HCT116 (cell line): ENCODE data around the gene TMPRSS11E. TPM values are rescaled to one million over a fixed set of nuclear protein-coding genes. Genes with fewer than 3 reads are reported as not detected.

Experiments
- ATAC-seq: fragments of 200-7000 bp; cut with Tn5 transposase; 2 replicates; pipeline ENCODE4 v1.9.1; 2020; ENCODE audit warnings: mild to moderate bottlenecking, moderate library complexity
- BruUV-seq: library from RNA; stranded (reverse); fragments of 400-500 nt; replicated peaks from 2 replicates; lab custom pipeline; 2021; lab: Mats Ljungman, UMichigan
- CTCF ChIA-PET: fragments of 300-600 bp; sonication (Branson Sonifier 250); formaldehyde crosslinking; loops from one replicate; lab custom pipeline; 2021; ENCODE audit warnings: antibody characterized with exemption; lab: Charles Lee
- POLR2A ChIA-PET: fragments of 300-600, 350-600 bp; sonication (Branson Sonifier 250); formaldehyde crosslinking; loops from one replicate; lab custom pipeline; 2021; ENCODE audit warnings: antibody characterized with exemption; lab: Charles Lee
- RAD21 ChIA-PET, 2 experiments: fragments of 300-600 bp; sonication (Branson Sonifier 250); formaldehyde crosslinking; loops; one replicate each; lab custom pipeline; 2023; ENCODE audit warnings: low total read pairs in 2 of 2; ENCODE audit not compliant: uncharacterized antibody in 2 of 2, unreplicated experiment in 2 of 2, low non-redundant PET in 1 of 2; lab: Charles Lee
- DNase-seq: peaks from one replicate; pipeline ENCODE4 v3.0.0-alpha.2; 2010; ENCODE audit warnings: low read depth, low spot score
- H2AFZ ChIP-seq: fragments of 200-600 bp; shearing (Covaris generic), sonication (generic); 2 replicates; pipeline ENCODE4 v1.6.1; 2017; ENCODE audit warnings: low read depth, mixed run types, mixed read lengths, antibody characterized with exemption, low read length; ENCODE audit not compliant: poor library complexity, severe bottlenecking
- H3K27ac ChIP-seq: 2 replicates; pipeline ENCODE4 v1.5.1; 2012; ENCODE audit warnings: low read depth, low read length
- H3K27me3 ChIP-seq: fragments of 200-600 bp; sonication (generic); 2 replicates; pipeline ENCODE4 v1.6.1; 2016; ENCODE audit warnings: mixed run types, low read length, mixed read lengths; ENCODE audit not compliant: insufficient read depth
- H3K36me3 ChIP-seq, 2 experiments: fragments of 200-500 bp in 1 of 2; fragments of 200-600 bp in 1 of 2; sonication (Bioruptor generic) in 1 of 2; sonication (generic) in 1 of 2; 2 replicates each; pipeline versions ENCODE4 v1.5.1 to v1.6.1; 2014 to 2016; ENCODE audit warnings: low read length in 2 of 2, inconsistent platforms in 1 of 2, mixed read lengths in 1 of 2, mixed run types in 1 of 2; ENCODE audit not compliant: insufficient read depth in 2 of 2, control insufficient read depth in 1 of 2
- H3K4me1 ChIP-seq, 2 experiments: fragments of 200-600 bp in 1 of 2; sonication (generic) in 1 of 2; 2 replicates each; pipeline versions ENCODE4 v1.5.1 to v1.6.1; 2012 to 2017; ENCODE audit warnings: low read length in 2 of 2, inconsistent platforms in 1 of 2, mild to moderate bottlenecking in 1 of 2, mixed read lengths in 1 of 2, mixed run types in 1 of 2, moderate library complexity in 1 of 2; ENCODE audit not compliant: insufficient read depth in 2 of 2, control insufficient read depth in 1 of 2
- H3K4me2 ChIP-seq: fragments of 200-600 bp; sonication (generic); 2 replicates; pipeline ENCODE4 v1.6.1; 2017; ENCODE audit warnings: mixed run types, low read length, mixed read lengths
- H3K4me3 ChIP-seq, 2 experiments: fragments of 200-600 bp in 1 of 2; sonication (generic) in 1 of 2; replicated peaks in 1 of 2; 2 replicates each; pipeline ENCODE4 v1.5.1; 2011 to 2016; ENCODE audit warnings: low read length in 2 of 2, control low read depth in 1 of 2, low read depth in 1 of 2, mild to moderate bottlenecking in 1 of 2, mixed read lengths in 1 of 2, mixed run types in 1 of 2
- H3K79me2 ChIP-seq: fragments of 200-600 bp; sonication (generic); 2 replicates; pipeline ENCODE4 v1.6.1; 2017; ENCODE audit warnings: mild to moderate bottlenecking, mixed run types, low read length, moderate library complexity, mixed read lengths; ENCODE audit not compliant: insufficient read depth
- H3K9ac ChIP-seq: fragments of 200-600 bp; sonication (generic); 2 replicates; pipeline ENCODE4 v1.6.1; 2016; ENCODE audit warnings: low read length, mixed read lengths
- H3K9me2 ChIP-seq: fragments of 200-600 bp; sonication (generic), shearing (Covaris generic); 2 replicates; pipeline ENCODE4 v1.6.1; 2017; ENCODE audit warnings: mixed run types, mild to moderate bottlenecking, moderate library complexity; ENCODE audit not compliant: insufficient read depth
- H3K9me3 ChIP-seq, 2 experiments: fragments of 200-500 bp in 1 of 2; fragments of 200-600 bp in 1 of 2; sonication (Bioruptor generic) in 1 of 2; sonication (generic) in 1 of 2; 2 replicates each; pipeline ENCODE4 v1.6.1; 2014 to 2017; ENCODE audit warnings: low read length in 2 of 2, mixed read lengths in 2 of 2, inconsistent platforms in 1 of 2, low read depth in 1 of 2, mild to moderate bottlenecking in 1 of 2, mixed run types in 1 of 2, moderate library complexity in 1 of 2; ENCODE audit not compliant: control insufficient read depth in 1 of 2, insufficient read depth in 1 of 2
- H4K20me1 ChIP-seq: fragments of 200-600 bp; sonication (generic), shearing (Covaris generic); 2 replicates; pipeline ENCODE4 v1.6.1; 2017; ENCODE audit warnings: mixed run types, mild to moderate bottlenecking, moderate library complexity; ENCODE audit not compliant: insufficient read depth
- CEBPB ChIP-seq: IDR thresholded peaks from 2 replicates; pipeline ENCODE4 v1.6.1; 2012; ENCODE audit warnings: low read depth
- CTCF ChIP-seq, 3 experiments: fragments of 200-600 bp in 1 of 3; sonication (generic) in 1 of 3; IDR thresholded peaks in 2 of 3; conservative IDR thresholded peaks in 1 of 3; 2 replicates each; pipeline ENCODE4 v1.5.1; 2012 to 2017; ENCODE audit warnings: low read depth in 2 of 3, low read length in 2 of 3, antibody characterized with exemption in 1 of 3, borderline replicate concordance in 1 of 3, control low read depth in 1 of 3, mild to moderate bottlenecking in 1 of 3, mixed read lengths in 1 of 3, mixed run types in 1 of 3, moderate library complexity in 1 of 3; ENCODE audit not compliant: insufficient read depth in 1 of 3
- ELF1 ChIP-seq: IDR thresholded peaks from 2 replicates; pipeline ENCODE4 v1.6.1; 2012; ENCODE audit warnings: low read depth, borderline replicate concordance
- EZH2 ChIP-seq: fragments of 200-600 bp; sonication (generic); IDR thresholded peaks from 2 replicates; pipeline ENCODE4 v1.6.1; 2017; ENCODE audit warnings: antibody characterized with exemption, mixed run types
- FOSL1 ChIP-seq: IDR thresholded peaks from 2 replicates; pipeline ENCODE4 v1.6.1; 2012; ENCODE audit warnings: low read depth
- JUND ChIP-seq: IDR thresholded peaks from 2 replicates; pipeline ENCODE4 v1.6.1; 2012
- MAX ChIP-seq: IDR thresholded peaks from 2 replicates; pipeline ENCODE4 v1.6.1; 2012
- POLR2A ChIP-seq: IDR thresholded peaks from 2 replicates; pipeline ENCODE4 v1.7.0; 2011; ENCODE audit warnings: borderline replicate concordance; ENCODE audit not compliant: insufficient read depth, insufficient read length; ENCODE audit errors: extremely low read depth
- POLR2AphosphoS5 ChIP-seq: IDR thresholded peaks from 2 replicates; pipeline ENCODE4 v1.6.1; 2011; ENCODE audit warnings: mild to moderate bottlenecking, low read depth, low read length, moderate library complexity
- RAD21 ChIP-seq: IDR thresholded peaks from 2 replicates; pipeline ENCODE4 v1.6.1; 2012; ENCODE audit warnings: low read depth, mild to moderate bottlenecking
- REST ChIP-seq: IDR thresholded peaks from 2 replicates; pipeline ENCODE4 v1.6.1; 2012; ENCODE audit warnings: low read depth
- SP1 ChIP-seq: IDR thresholded peaks from 2 replicates; pipeline ENCODE4 v1.6.1; 2012; ENCODE audit warnings: low read depth
- SRF ChIP-seq: IDR thresholded peaks from 2 replicates; pipeline ENCODE4 v1.6.1; 2012; ENCODE audit warnings: low read depth
- TCF7L2 ChIP-seq: IDR thresholded peaks from 2 replicates; pipeline ENCODE4 v1.7.0; 2011; ENCODE audit warnings: borderline replicate concordance, inconsistent platforms; ENCODE audit not compliant: insufficient read depth, insufficient read length; ENCODE audit errors: extremely low read depth
- YY1 ChIP-seq: IDR thresholded peaks from 2 replicates; pipeline ENCODE4 v1.6.1; 2011; ENCODE audit warnings: low read length, low read depth, moderate library complexity, mild to moderate bottlenecking; ENCODE audit not compliant: insufficient replicate concordance; ENCODE audit errors: extremely low read depth
- ZBTB33 ChIP-seq: IDR thresholded peaks from 2 replicates; pipeline ENCODE4 v1.6.1; 2011; ENCODE audit warnings: mild to moderate bottlenecking, low read length, moderate library complexity; ENCODE audit not compliant: insufficient replicate concordance; ENCODE audit errors: extremely low read depth
- ZFX ChIP-seq: fragments of 450-650 bp; IDR thresholded peaks from 2 replicates; pipeline ENCODE4 v1.6.1; 2017
- ZNF274 ChIP-seq: fragments of 200-500 bp; sonication (Bioruptor generic); IDR thresholded peaks from 2 replicates; pipeline ENCODE4 v1.6.1; 2014; ENCODE audit warnings: mild to moderate bottlenecking, low read depth, low read length, inconsistent platforms
- intact Hi-C: fragments of 100-400 bp; cut with micrococcal nuclease; formaldehyde crosslinking; loops from 2 replicates; pipeline ENCODE4 v1.10.0; 2022
- total RNA-seq: library from RNA; stranded (reverse); gene quantifications from one replicate; pipeline ENCODE4 v1.2.1, GENCODE V29; 2021; ENCODE audit not compliant: unreplicated experiment

Gene TMPRSS11E
- total RNA-seq, 1 experiment from 2014 or later = not detected

GRCh38 chr4:68520985-68521384 lies 73.7 kb downstream of the TMPRSS11E start:
- TF ChIP-seq MAX = no peak
- no peak for TF ChIP-seq CTCF (IDR thresholded peaks at IDR 0.05 in 2 of 3, conservative IDR thresholded peaks at IDR 0.05 in 1 of 3; ENCODE audit: borderline replicate concordance in 1 of 3, insufficient read depth in 1 of 3, low read depth in 2 of 3, low read length in 2 of 3)
- no peak for TF ChIP-seq REST
- TF ChIP-seq POLR2A = no peak
- TF ChIP-seq SP1 = no peak
- TF ChIP-seq ZBTB33 = no peak
- TF ChIP-seq POLR2AphosphoS5 = no peak
- TF ChIP-seq RAD21 = no peak
- TF ChIP-seq FOSL1 = no peak
- no peak for TF ChIP-seq CEBPB
- TF ChIP-seq EZH2 = no peak
- TF ChIP-seq SRF = no peak
- TF ChIP-seq ZFX = no peak
- TF ChIP-seq ELF1 = no peak
- TF ChIP-seq YY1 = no peak
- TF ChIP-seq TCF7L2 = no peak
- no peak for TF ChIP-seq JUND
- no peak for TF ChIP-seq ZNF274
- H3K9me2 ChIP-seq = no peaks in the 10 kb centered on the region
- intact Hi-C loops = no loop called here
- no peak overlapping the region for H2AFZ ChIP-seq
- H3K9me3 ChIP-seq = no peaks in the 10 kb centered on the region
- no peaks in the 10 kb centered on the region for H3K27me3 ChIP-seq
- H3K79me2 ChIP-seq = no peaks in the 10 kb centered on the region
- no peak overlapping the region for H3K27ac ChIP-seq
- POLR2A ChIA-PET = no interaction called here
- H3K4me2 ChIP-seq = no peak overlapping the region
- BruUV-seq = no TSS peak
- H3K9ac ChIP-seq = no peak overlapping the region
- H3K4me3 ChIP-seq = no peak overlapping the region
- no peaks in the 10 kb centered on the region for H4K20me1 ChIP-seq
- no peak for ATAC-seq
- H3K4me1 ChIP-seq = no peaks in the 10 kb centered on the region
- no peak for DNase-seq
- CTCF ChIA-PET = no interaction called here
- RAD21 ChIA-PET = no interaction called here
- H3K36me3 ChIP-seq = no peaks in the 10 kb centered on the region
